GM10248 (cell line): ENCODE measurements around the gene THOC7.

ENCODE experiments used
- CTCF ChIA-PET: fragments of 300-600 bp; sonication (Branson Sonifier 250); formaldehyde crosslinking; extraction: SDS; loops from one replicate; lab custom pipeline; 2021; ENCODE audit warnings: antibody characterized with exemption; lab: Yijun Ruan, JAX
- POLR2A ChIA-PET: fragments of 350-650 bp; sonication (Branson Sonifier 250); formaldehyde crosslinking; extraction: SDS; loops from one replicate; lab custom pipeline; 2020; ENCODE audit warnings: antibody characterized with exemption; lab: Yijun Ruan, JAX
- DNase-seq: peaks from one replicate; pipeline ENCODE4 v3.0.0; 2012; ENCODE audit errors: extremely low spot score
- TF ChIP-seq, protein P1 (sequence below): IDR thresholded peaks from 2 replicates; pipeline ENCODE4 v1.5.1; 2012; ENCODE audit warnings: mild to moderate bottlenecking, low read depth; ENCODE audit errors: extremely low read depth, missing control alignments, control extremely low read depth

The THOC7 gene

DNA sequence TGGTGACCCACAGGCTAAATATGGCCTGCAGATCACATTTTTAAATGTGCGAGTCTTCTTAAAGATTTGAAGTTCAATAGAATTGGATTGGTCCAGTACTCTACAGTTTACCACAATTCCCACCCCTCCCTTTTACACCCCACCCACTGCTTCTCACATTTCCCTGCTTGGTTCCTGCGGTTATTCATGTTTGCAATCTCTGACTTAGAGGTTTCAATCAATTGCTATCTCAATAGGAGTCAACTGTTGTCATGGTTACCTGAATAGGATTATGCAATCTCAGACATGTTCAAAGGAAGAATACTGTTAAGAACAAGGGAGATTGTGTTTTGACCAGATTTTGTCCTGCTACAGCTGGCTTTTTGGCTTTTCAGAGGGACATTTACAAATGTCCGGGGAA, 49.4 kb downstream of the THOC7 start:
- TF ChIP-seq, protein P1, sequence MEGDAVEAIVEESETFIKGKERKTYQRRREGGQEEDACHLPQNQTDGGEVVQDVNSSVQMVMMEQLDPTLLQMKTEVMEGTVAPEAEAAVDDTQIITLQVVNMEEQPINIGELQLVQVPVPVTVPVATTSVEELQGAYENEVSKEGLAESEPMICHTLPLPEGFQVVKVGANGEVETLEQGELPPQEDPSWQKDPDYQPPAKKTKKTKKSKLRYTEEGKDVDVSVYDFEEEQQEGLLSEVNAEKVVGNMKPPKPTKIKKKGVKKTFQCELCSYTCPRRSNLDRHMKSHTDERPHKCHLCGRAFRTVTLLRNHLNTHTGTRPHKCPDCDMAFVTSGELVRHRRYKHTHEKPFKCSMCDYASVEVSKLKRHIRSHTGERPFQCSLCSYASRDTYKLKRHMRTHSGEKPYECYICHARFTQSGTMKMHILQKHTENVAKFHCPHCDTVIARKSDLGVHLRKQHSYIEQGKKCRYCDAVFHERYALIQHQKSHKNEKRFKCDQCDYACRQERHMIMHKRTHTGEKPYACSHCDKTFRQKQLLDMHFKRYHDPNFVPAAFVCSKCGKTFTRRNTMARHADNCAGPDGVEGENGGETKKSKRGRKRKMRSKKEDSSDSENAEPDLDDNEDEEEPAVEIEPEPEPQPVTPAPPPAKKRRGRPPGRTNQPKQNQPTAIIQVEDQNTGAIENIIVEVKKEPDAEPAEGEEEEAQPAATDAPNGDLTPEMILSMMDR = no peak
- CTCF ChIA-PET = interaction anchor here (11.4 kb wide), 1 partner anchor 462 kb away, joined by 194 read pairs; no protein-coding TSS in a partner anchor
- no peak for DNase-seq
- POLR2A ChIA-PET = no interaction called here

GRCh38 chr3:63809607-63810006, 54.0 kb downstream of the THOC7 start:
- POLR2A ChIA-PET = no interaction called here

DNA sequence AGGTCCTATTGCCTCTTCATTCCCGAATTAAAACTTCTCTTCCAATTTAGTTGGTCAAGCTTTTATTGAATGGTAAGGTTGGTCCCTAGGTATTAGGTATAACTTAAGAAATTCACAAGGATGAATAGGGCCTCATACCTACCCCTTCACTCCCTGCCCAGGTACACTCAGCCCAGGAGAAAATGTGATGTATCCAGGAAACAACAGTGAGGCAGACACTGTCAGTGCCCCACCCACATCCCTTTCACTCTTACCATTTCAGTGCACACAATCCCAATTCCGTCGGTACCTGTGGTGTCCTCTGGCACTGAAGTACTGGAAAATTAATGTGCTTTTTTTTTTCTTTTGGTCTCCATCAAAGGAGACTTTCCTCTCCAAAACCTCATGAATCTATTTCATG, 55.0 kb downstream of the THOC7 start:
- DNase-seq = no peak
- POLR2A ChIA-PET = no interaction called here
- TF ChIP-seq, protein P1 = no peak
- CTCF ChIA-PET = interaction anchor here (0.8 to 1.8 kb wide), 2 partner anchors 10 to 457 kb away, joined by 3 to 6 read pairs; no protein-coding TSS in a partner anchor

More at GRCh38 chr3:63809607-63810006, 54.0 kb downstream of the THOC7 start:
- TF ChIP-seq, protein P1 = no peak
- CTCF ChIA-PET = no interaction called here
- no peak for DNase-seq

- DNase-seq = no peak
- TF ChIP-seq, protein P1 = no peak
- ChIA-PET POLR2A (no interaction called here), CTCF (interaction anchor here (0.8 to 1.8 kb wide), 2 partner anchors 10 to 457 kb away, joined by 3 to 6 read pairs; no protein-coding TSS in a partner anchor)
These were observed 55.5 kb downstream of the THOC7 start for GRCh38 chr3:63807961-63808565.

GRCh38 chr3:63803911-63804310, 59.7 kb downstream of the THOC7 start:
- TF ChIP-seq, protein P1 = no peak
- DNase-seq = no peak
- POLR2A ChIA-PET = no interaction called here
- CTCF ChIA-PET = interaction anchor here (1.0 to 1.9 kb wide), 3 partner anchors 9 to 454 kb away, joined by 4 to 8 read pairs (median 5); partner anchors contain the start of gene C3orf49

GRCh38 chr3:63800097-63800496, 63.5 kb downstream of the THOC7 start:
- no peak for DNase-seq
- TF ChIP-seq, protein P1 = no peak
- CTCF ChIA-PET = no interaction called here
- POLR2A ChIA-PET = no interaction called here

GRCh38 chr3:63798949-63799348, 64.7 kb downstream of the THOC7 start:
- ChIA-PET POLR2A (no interaction called here), CTCF (interaction anchor here (1.3 kb wide), 1 partner anchor 448 kb away, joined by 5 read pairs; no protein-coding TSS in a partner anchor)
- TF ChIP-seq, protein P1 = no peak
- DNase-seq = no peak
